ENCODE measurements around the gene CCN2. TPM values are rescaled to one million over a fixed set of nuclear protein-coding genes. Genes with fewer than 3 reads are reported as not detected.
A peak's percentile ranks its signal among the peaks of the same experiment; 100 is the strongest.

CCN2 gene
- total and polyA plus RNA-seq, 2 of the 8 experiments (the other 6 are each of a cell fraction or from before 2014, with no cell fraction given), result 25.0 to 107 TPM

- H3K79me2 ChIP-seq (ENCODE audit: control insufficient read depth in 1 of 2, insufficient read depth in 2 of 2, low read length in 2 of 2), result 0 out of 4 replicates have a peak, but pooled peaks cover 0 to 3% of the 10 kb centered on the region in 2 experiments
- no peak overlapping the region for H2BK20ac ChIP-seq (ENCODE audit: low read length)
- no peak overlapping the region for H2BK12ac ChIP-seq (ENCODE audit: low read depth, low read length)
- H3K9ac ChIP-seq (replicated peaks in 1 of 4; ENCODE audit: extremely low read depth in 1 of 4, low read depth in 3 of 4, low read length in 3 of 4), result no peak overlapping the region
- DNase-seq (ENCODE audit: low read depth in 1 of 2, low spot score in 2 of 2), result no peak
- H4K91ac ChIP-seq (replicated peaks; ENCODE audit: insufficient read length, low read length), result no peak overlapping the region
- no peak overlapping the region for H2BK15ac ChIP-seq (ENCODE audit: low read length)
- H2BK120ac ChIP-seq (replicated peaks; ENCODE audit: low read depth, low read length), result no peak overlapping the region
- H4K20me1 ChIP-seq (replicated peaks in 1 of 2; ENCODE audit: control insufficient read depth in 1 of 2, insufficient read depth in 2 of 2, low read length in 2 of 2), result peaks cover 0 to 1% of the 10 kb centered on the region in 2 experiments
- no peak overlapping the region for H4K8ac ChIP-seq (ENCODE audit: extremely low read depth, insufficient read depth, low read length)
- H2AK5ac ChIP-seq (ENCODE audit: low read depth, low read length), result no peak overlapping the region
- H3K14ac ChIP-seq (ENCODE audit: insufficient read length), result no peak overlapping the region
- no peak for FAIRE-seq
- ChIA-PET CTCF (ENCODE audit: partially characterized antibody) (interaction anchor here (0.6 to 1.8 kb wide), 9 partner anchors 9 to 1923 kb away, joined by 3 to 5 read pairs (median 3); partner anchors contain the start of gene CCN2), POLR2A (ENCODE audit: partially characterized antibody) (interaction anchor here (0.6 to 6.5 kb wide), 3 partner anchors 11 to 118 kb away, joined by 3 to 70 read pairs (median 4); partner anchors contain the start of gene CCN2)
- peaks cover 0 to under 1% (median under 1%) of the 10 kb centered on the region in 4 experiments; a peak in 4 of 7 replicates for H3K4me1 ChIP-seq (replicated peaks in 1 of 4; ENCODE audit: control insufficient read depth in 3 of 4, insufficient read depth in 4 of 4, low read length in 3 of 4)
- H3K27me3 ChIP-seq (replicated peaks in 1 of 4; ENCODE audit: control insufficient read depth in 3 of 4, extremely low read depth in 1 of 4, insufficient read depth in 3 of 4, low read length in 3 of 4), result no peaks in the 10 kb centered on the region
- no peak overlapping the region for H3K56ac ChIP-seq (replicated peaks; ENCODE audit: insufficient read length, low read depth, low read length)
- no peak overlapping the region for H3K4ac ChIP-seq (replicated peaks; ENCODE audit: insufficient read length, low read depth, low read length)
- no peaks in the 10 kb centered on the region for H3K79me1 ChIP-seq (ENCODE audit: low read depth, low read length)
- H3K23ac ChIP-seq (ENCODE audit: insufficient read length), result no peak overlapping the region
- TF ChIP-seq HDAC2 (IDR thresholded peaks at IDR 0.05; ENCODE audit: borderline replicate concordance in 1 of 2, low read depth in 2 of 2, low read length in 2 of 2) (no peak), TBP (IDR thresholded peaks at IDR 0.05; ENCODE audit: low read depth, low read length) (no peak), CHD2 (IDR thresholded peaks at IDR 0.05; ENCODE audit: low read length) (no peak), RAD21 (IDR thresholded peaks at IDR 0.05 in 1 of 2, conservative IDR thresholded peaks at IDR 0.05 in 1 of 2; ENCODE audit: low read depth in 2 of 2, low read length in 2 of 2) (peak in 1 of 2 experiments; percentile 25; a peak in 2 of 4 replicates), ASH2L (IDR thresholded peaks at IDR 0.05; ENCODE audit: low read length) (no peak)
- H4K5ac ChIP-seq (ENCODE audit: insufficient read length, low read depth, low read length), result no peak overlapping the region
- H3K27ac ChIP-seq (ENCODE audit: low read depth, low read length), result no peak overlapping the region
- no peaks in the 10 kb centered on the region for H3K36me3 ChIP-seq (ENCODE audit: control insufficient read depth in 2 of 4, insufficient read depth in 4 of 4, low read length in 3 of 4)
- H3K4me2 ChIP-seq (ENCODE audit: insufficient read depth in 1 of 2, low read depth in 2 of 2, low read length in 2 of 2), result no peak overlapping the region
- no peaks in the 10 kb centered on the region for H3K23me2 ChIP-seq (ENCODE audit: low read depth, low read length)
- no peak overlapping the region for H3K18ac ChIP-seq (ENCODE audit: extremely low read depth, low read length)
- no peak overlapping the region for H3K4me3 ChIP-seq (ENCODE audit: extremely low read depth in 1 of 4, insufficient read depth in 2 of 4, low read depth in 3 of 4, low read length in 4 of 4)
- 79% methylated on average over 6 of the region's 6 CpGs; no CpG with 5 or more reads in 1 of the 2 experiments for WGBS, 2 experiments (ENCODE audit: extremely low coverage in 1 of 2, insufficient coverage in 1 of 2, insufficient read length in 1 of 2, insufficient replicate concordance in 2 of 2, low coverage in 1 of 2, low lambda C conversion rate in 2 of 2, missing lambda C conversion rate in 1 of 2)
- H3K9me3 ChIP-seq (ENCODE audit: insufficient read depth in 2 of 2, low read depth in 1 of 2, low read length in 1 of 2), result no peaks in the 10 kb centered on the region
- H2AFZ ChIP-seq (ENCODE audit: low read length), result no peak overlapping the region
- no peak overlapping the region for H2BK5ac ChIP-seq (ENCODE audit: low read depth, low read length)
Observed at GRCh38 chr6:131960371-131961133, 9.4 kb upstream of the CCN2 start.
